ENCODE results near the gene ADH1B. TPM values are rescaled to one million over a fixed set of nuclear protein-coding genes. Genes with fewer than 3 reads are reported as not detected.

The ADH1B gene
- total and polyA plus RNA-seq, 10 of the 15 experiments (the other 5 are each of a cell fraction or from before 2014, with no cell fraction given), result 1.3 TPM; not detected in 9

DNA sequence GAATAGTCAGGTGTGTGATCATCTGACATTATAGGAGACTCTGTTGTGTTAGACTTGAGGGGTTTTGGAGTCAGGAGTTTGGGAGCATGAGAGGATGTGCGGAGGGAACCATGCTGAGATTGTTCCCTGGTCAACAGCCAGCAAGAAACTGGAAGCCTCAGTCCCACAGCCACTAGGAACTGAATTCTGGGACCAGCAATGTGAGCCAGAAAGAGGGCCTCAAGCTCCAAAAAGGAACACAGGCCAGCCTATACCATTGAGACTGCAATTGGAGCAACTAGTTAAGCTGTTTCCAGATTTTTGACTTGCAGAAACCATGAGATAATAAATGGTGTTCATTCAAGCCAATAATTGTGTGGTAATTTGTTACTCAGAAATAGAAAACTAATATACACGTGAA, 8.7 kb upstream of the ADH1B start:
- H3K27ac ChIP-seq (ENCODE audit: control insufficient read depth, insufficient read depth), result no peak overlapping the region
- CTCF ChIA-PET, result no interaction called here
- RAD21 ChIA-PET (ENCODE audit: unreplicated experiment), result no interaction called here
- ATAC-seq (no peak), FAIRE-seq (no peak), DNase-seq (ENCODE audit: low read depth, low spot score) (no peak)
- no TSS peak for BruUV-seq (replicated peaks)
- SMC1A ChIA-PET (ENCODE audit: uncharacterized antibody, unreplicated experiment), result no interaction called here
- H3K9me3 ChIP-seq (replicated peaks; ENCODE audit: control insufficient read depth, insufficient read depth, low read length), result no peaks in the 10 kb centered on the region
- intact Hi-C loops (cut with micrococcal nuclease; ENCODE audit: unreplicated experiment) (no loop called here), in situ Hi-C loops (cut with MboI) (no loop called here)
- H3K4me2 ChIP-seq (ENCODE audit: control insufficient read depth, insufficient read depth), result no peak overlapping the region
- no peak overlapping the region for H3K4me3 ChIP-seq
- no peaks in the 10 kb centered on the region for H3K4me1 ChIP-seq (ENCODE audit: control insufficient read depth, insufficient read depth, low read length)
- H3K9ac ChIP-seq (ENCODE audit: control insufficient read depth, insufficient read depth, low read length), result no peak overlapping the region
- TF ChIP-seq GABPA (IDR thresholded peaks at IDR 0.05; ENCODE audit: low read depth) (no peak), SUZ12 (IDR thresholded peaks at IDR 0.05; ENCODE audit: unreplicated experiment) (no peak), PML (IDR thresholded peaks at IDR 0.05; ENCODE audit: low read length) (no peak), JUNB (IDR thresholded peaks at IDR 0.05) (no peak), CHD1 (IDR thresholded peaks at IDR 0.05; ENCODE audit: low read depth, low read length) (no peak), STAT3 (IDR thresholded peaks at IDR 0.05; ENCODE audit: low read depth, low read length) (no peak), ZBED1 (IDR thresholded peaks at IDR 0.05; ENCODE audit: borderline replicate concordance) (no peak), TBL1XR1 (IDR thresholded peaks at IDR 0.05; ENCODE audit: low read depth, low read length) (no peak), CBX5 (IDR thresholded peaks at IDR 0.05; ENCODE audit: low read depth) (no peak)
- H3K36me3 ChIP-seq (ENCODE audit: control insufficient read depth in 2 of 2, insufficient read depth in 2 of 2, low read length in 1 of 2), result no peaks in the 10 kb centered on the region
- H3K27me3 ChIP-seq (replicated peaks in 1 of 2; ENCODE audit: control insufficient read depth in 2 of 2, insufficient read depth in 2 of 2, low read length in 1 of 2), result no peaks in the 10 kb centered on the region
- H4K20me1 ChIP-seq (ENCODE audit: control insufficient read depth, insufficient read depth), result no peaks in the 10 kb centered on the region
- H3K79me2 ChIP-seq (ENCODE audit: control insufficient read depth, insufficient read depth, low read length), result no peaks in the 10 kb centered on the region
- POLR2A ChIA-PET, result no interaction called here
- no peak overlapping the region for H2AFZ ChIP-seq (ENCODE audit: control insufficient read depth, low read depth, low read length)
- 0% methylated on average over 2 of the region's 2 CpGs for WGBS (ENCODE audit: insufficient coverage, insufficient replicate concordance, low lambda C conversion rate, missing lambda C conversion rate)

DNA sequence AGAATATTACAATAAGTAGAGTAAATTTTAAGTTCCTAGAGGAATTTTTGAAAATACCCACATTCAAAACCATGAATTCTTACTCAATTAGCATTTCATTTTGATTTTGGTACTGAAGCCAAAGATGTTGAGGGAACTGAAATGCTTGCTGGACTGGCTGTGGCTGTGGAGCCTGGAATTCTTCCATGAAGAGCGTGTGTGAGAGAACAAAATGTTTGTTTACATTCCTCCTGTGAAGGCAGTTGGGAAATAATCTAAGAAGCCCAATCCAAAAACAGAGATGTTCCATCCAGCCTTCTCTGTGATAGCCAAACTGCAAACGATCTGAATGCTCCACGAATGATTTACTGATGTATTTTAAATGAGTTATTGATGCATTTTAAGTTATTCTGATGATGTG, 3.8 kb upstream of the ADH1B start:
- in situ Hi-C loops (cut with MboI), result no loop called here
- 8% methylated on average over 3 of the region's 3 CpGs for WGBS (ENCODE audit: insufficient coverage, insufficient replicate concordance, low lambda C conversion rate, missing lambda C conversion rate)
- FAIRE-seq, result no peak

More for the DNA sequence above, 3.8 kb upstream of the ADH1B start:
- no peaks in the 10 kb centered on the region for H3K79me2 ChIP-seq (ENCODE audit: control insufficient read depth, insufficient read depth, low read length)
- H3K4me3 ChIP-seq, result no peak overlapping the region
- POLR2A ChIA-PET, result no interaction called here
- intact Hi-C loops (cut with micrococcal nuclease; ENCODE audit: unreplicated experiment), result no loop called here
- RAD21 ChIA-PET (ENCODE audit: unreplicated experiment), result no interaction called here
- no peaks in the 10 kb centered on the region for H3K4me1 ChIP-seq (ENCODE audit: control insufficient read depth, insufficient read depth, low read length)
- H3K9ac ChIP-seq (ENCODE audit: control insufficient read depth, insufficient read depth, low read length), result no peak overlapping the region
- H2AFZ ChIP-seq (ENCODE audit: control insufficient read depth, low read depth, low read length), result no peak overlapping the region
- TF ChIP-seq GABPA (IDR thresholded peaks at IDR 0.05; ENCODE audit: low read depth) (no peak), ETV6 (conservative IDR thresholded peaks at IDR 0.05 in 1 of 2, IDR thresholded peaks at IDR 0.05 in 1 of 2; ENCODE audit: borderline replicate concordance in 1 of 2, low read depth in 1 of 2) (no peak), ZNF384 (IDR thresholded peaks at IDR 0.05; ENCODE audit: borderline replicate concordance, low read depth, low read length) (no peak)
- H3K9me3 ChIP-seq (replicated peaks; ENCODE audit: control insufficient read depth, insufficient read depth, low read length), result no peaks in the 10 kb centered on the region
- no TSS peak for BruUV-seq (replicated peaks)
- ATAC-seq (no peak), DNase-seq (ENCODE audit: low read depth, low spot score) (no peak)
- no peaks in the 10 kb centered on the region for H3K36me3 ChIP-seq (ENCODE audit: control insufficient read depth in 2 of 2, insufficient read depth in 2 of 2, low read length in 1 of 2)
- H4K20me1 ChIP-seq (ENCODE audit: control insufficient read depth, insufficient read depth), result no peaks in the 10 kb centered on the region
- CTCF ChIA-PET, result no interaction called here
- no peaks in the 10 kb centered on the region for H3K27me3 ChIP-seq (replicated peaks in 1 of 2; ENCODE audit: control insufficient read depth in 2 of 2, insufficient read depth in 2 of 2, low read length in 1 of 2)
- SMC1A ChIA-PET (ENCODE audit: uncharacterized antibody, unreplicated experiment), result no interaction called here
- H3K27ac ChIP-seq (ENCODE audit: control insufficient read depth, insufficient read depth), result no peak overlapping the region
- H3K4me2 ChIP-seq (ENCODE audit: control insufficient read depth, insufficient read depth), result no peak overlapping the region

All from GM12878 (cell line).